HL-60 (cell line): ENCODE measurements around the gene DAZL.

Experiments
- GABPA ChIP-seq: IDR thresholded peaks from 2 replicates; pipeline ENCODE4 v1.6.1; 2012; ENCODE audit warnings: low read depth
- POLR2AphosphoS5 ChIP-seq: IDR thresholded peaks from 2 replicates; pipeline ENCODE4 v1.6.1; 2012; ENCODE audit warnings: low read depth
- TF ChIP-seq, protein P1 (sequence below): IDR thresholded peaks from one replicate; pipeline ENCODE4 v1.5.1; 2011; ENCODE audit warnings: low read length, control low read depth, inconsistent platforms; ENCODE audit not compliant: insufficient read depth
- TF ChIP-seq, protein P2 (sequence below): IDR thresholded peaks from 2 replicates; pipeline ENCODE4 v1.6.1; 2012; ENCODE audit warnings: low read depth; ENCODE audit not compliant: insufficient replicate concordance

DNA sequence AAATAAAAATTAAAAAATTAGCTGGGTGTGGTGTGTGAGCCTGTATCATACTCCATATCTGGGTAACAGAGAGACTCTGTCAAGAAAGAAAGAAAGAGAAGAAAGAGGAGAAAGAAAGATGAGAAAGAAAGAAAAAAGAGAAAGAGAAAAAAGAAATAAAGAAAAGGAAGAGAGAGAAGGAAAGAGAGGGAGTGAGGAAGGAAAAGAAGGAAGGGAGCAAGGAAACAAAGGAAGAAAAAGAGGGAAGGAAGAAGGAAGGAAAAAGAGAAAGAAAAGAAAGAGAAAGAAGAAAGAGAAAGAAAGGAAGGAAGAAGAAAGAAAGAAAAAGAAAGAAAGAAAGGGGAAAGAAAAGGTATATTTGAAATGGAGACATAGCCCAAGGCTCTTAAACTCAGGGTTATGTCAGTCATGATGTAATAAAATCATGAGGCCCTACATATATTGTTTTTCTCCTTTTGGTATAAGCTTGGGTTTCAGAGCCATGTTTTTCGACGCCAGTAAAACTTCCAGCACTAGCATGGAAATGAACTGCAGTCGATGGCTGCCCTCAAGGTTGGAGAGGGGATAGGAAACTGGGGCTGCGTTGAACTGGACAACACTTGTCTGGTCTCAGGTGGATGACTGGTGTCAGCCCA is 53.8 kb downstream of the DAZL start:
- TF ChIP-seq, protein P1, sequence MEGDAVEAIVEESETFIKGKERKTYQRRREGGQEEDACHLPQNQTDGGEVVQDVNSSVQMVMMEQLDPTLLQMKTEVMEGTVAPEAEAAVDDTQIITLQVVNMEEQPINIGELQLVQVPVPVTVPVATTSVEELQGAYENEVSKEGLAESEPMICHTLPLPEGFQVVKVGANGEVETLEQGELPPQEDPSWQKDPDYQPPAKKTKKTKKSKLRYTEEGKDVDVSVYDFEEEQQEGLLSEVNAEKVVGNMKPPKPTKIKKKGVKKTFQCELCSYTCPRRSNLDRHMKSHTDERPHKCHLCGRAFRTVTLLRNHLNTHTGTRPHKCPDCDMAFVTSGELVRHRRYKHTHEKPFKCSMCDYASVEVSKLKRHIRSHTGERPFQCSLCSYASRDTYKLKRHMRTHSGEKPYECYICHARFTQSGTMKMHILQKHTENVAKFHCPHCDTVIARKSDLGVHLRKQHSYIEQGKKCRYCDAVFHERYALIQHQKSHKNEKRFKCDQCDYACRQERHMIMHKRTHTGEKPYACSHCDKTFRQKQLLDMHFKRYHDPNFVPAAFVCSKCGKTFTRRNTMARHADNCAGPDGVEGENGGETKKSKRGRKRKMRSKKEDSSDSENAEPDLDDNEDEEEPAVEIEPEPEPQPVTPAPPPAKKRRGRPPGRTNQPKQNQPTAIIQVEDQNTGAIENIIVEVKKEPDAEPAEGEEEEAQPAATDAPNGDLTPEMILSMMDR = no peak
- no peak for TF ChIP-seq GABPA
- no peak for TF ChIP-seq POLR2AphosphoS5
- TF ChIP-seq, protein P2, sequence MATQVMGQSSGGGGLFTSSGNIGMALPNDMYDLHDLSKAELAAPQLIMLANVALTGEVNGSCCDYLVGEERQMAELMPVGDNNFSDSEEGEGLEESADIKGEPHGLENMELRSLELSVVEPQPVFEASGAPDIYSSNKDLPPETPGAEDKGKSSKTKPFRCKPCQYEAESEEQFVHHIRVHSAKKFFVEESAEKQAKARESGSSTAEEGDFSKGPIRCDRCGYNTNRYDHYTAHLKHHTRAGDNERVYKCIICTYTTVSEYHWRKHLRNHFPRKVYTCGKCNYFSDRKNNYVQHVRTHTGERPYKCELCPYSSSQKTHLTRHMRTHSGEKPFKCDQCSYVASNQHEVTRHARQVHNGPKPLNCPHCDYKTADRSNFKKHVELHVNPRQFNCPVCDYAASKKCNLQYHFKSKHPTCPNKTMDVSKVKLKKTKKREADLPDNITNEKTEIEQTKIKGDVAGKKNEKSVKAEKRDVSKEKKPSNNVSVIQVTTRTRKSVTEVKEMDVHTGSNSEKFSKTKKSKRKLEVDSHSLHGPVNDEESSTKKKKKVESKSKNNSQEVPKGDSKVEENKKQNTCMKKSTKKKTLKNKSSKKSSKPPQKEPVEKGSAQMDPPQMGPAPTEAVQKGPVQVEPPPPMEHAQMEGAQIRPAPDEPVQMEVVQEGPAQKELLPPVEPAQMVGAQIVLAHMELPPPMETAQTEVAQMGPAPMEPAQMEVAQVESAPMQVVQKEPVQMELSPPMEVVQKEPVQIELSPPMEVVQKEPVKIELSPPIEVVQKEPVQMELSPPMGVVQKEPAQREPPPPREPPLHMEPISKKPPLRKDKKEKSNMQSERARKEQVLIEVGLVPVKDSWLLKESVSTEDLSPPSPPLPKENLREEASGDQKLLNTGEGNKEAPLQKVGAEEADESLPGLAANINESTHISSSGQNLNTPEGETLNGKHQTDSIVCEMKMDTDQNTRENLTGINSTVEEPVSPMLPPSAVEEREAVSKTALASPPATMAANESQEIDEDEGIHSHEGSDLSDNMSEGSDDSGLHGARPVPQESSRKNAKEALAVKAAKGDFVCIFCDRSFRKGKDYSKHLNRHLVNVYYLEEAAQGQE = no peak
